HG02943 (cell line): ENCODE data around the gene NOXO1.
A peak's percentile ranks its signal among the peaks of the same experiment; 100 is the strongest.
"Not testable (repeated sequence)": the region's sequence is repeated elsewhere in the genome, so short reads cannot be mapped to it uniquely, and the experiment has no call there.

ENCODE experiments used
- ATAC-seq: cut with Tn5 transposase; IDR thresholded peaks from one replicate; pipeline ENCODE4 v1.9.1; 2021; ENCODE audit warnings: mild to moderate bottlenecking, low read depth, moderate library complexity; ENCODE audit not compliant: unreplicated experiment

Gene NOXO1

DNA sequence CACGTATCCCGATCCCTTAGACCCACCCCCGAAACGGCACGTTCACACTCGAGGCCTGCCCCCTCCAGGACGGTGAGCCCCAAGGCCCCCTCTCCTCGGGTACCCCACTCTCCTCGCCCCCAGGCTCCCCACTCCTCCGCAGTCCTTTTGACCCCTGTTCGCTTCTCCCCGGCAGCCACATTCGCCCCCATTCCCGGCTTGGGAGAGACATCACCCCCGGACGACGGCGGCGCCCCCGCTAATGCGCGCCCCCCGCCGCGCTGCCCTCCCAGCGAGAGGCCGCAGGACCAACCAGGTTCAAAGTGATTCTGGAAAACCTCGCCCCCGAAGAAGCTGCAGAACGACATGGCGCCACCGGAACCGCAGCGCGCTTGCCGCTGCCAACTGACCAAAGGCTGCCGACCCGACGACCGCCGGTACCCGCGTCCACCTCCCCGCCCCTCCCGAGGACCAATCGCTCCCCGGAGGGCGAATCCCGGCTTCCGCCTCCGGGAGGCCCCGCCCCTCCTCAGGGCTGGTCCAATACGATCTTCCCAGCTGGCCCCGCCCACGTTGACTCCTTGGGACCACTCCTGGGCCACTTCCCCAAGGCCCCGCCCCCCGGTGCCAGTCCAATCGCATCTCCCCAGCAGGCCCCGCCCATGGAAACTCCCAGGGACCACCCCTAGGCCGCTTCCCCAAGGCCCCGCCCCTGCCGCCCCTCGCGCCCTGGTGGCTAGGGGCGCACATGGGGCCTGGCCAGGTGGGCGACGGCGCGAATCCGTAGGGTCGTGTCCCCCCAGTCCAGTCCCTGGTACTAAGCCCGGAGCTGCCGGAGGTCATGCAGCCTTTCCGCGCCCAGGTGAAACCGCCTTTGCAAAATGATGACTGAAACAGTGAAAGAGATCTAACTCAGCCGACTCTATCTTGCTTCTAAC, 38.2 kb downstream of the NOXO1 start, which contains the start of gene MSRB1:
MSRB1 (minus strand) TSS at position 390 of the 917 bp plus-strand sequence; CDS start at position 347, 43 bp downstream.
- ATAC-seq: peak; percentile 85

DNA sequence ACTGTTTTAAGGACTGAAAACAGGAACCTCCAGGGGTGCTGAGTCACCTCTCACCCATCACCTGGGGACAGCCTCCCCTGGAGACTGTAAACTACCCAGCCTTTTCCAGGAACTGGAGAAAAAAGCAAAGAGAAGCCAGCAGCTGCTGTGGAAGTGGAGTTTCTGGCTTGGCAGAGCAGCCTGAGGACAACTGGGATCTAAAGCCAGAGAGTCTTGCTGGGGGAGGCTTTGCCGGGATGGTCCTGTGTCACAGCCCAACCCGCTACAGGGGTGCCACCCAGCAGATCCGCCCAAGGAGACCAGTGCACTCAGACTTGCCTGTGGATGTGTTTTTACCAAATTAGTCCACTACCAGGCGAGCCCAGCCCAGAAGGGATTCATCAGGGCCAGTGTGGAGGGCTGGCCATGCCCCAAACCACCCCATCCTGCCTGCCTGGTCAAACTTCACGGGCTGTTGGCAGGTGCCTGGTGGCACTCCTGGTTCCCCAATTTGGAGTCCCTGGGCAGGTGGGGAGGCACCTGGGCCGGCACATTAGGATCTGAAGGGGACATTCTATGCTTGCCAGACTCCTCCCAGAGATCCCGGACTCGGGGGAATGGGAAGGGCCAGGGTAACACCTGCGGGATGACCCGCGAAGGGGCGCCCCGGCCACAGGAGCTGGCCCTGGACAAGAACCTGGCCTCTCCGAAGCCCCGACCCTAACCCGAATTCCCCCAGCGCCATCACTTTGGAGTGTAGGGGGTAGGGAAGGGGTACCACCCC, 39.0 kb downstream of the NOXO1 start:
- no peak for ATAC-seq

DNA sequence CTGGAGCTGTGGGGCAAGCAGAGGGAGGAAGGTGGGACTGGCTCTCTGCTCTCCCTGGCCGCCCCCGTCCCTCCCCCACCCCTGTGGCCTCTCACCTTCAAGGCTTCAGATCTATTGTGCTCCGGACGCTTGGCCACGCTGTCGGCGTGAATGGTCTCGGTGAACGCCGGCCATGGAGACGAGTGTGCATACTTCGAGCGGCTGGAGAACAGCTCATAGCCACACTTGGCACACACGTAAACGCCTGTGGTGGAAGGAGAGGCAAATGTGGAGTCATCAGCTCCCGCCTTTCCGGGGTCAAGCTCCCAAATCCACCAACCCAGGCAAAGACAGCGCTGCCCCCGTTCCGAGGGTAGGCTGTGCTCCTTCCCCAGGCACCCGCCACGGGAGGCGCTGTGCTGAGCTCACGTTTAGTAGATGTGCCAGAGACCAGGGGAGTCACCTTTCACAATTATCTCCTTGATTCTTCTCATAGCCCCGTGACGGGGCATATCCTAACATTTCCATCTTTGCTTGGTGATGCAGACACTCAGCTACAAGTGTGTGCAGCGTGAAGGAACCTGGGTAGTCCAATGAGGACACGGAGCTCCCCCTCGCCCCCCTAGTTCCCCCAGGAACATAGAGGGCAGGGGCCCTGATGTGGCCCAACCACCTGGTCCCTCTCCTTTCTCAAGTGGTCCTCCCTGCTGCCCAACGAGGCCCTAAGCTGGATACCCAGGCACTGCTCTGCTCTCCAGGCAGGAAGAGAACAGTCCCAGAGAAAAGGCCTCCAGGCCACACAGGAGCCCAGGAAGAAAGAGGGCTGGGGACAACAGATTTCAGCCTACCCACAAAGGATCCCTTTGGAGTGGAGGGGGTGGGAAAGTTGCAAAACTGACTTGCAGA, 39.9 kb downstream of the NOXO1 start:
- ATAC-seq: no peak

DNA sequence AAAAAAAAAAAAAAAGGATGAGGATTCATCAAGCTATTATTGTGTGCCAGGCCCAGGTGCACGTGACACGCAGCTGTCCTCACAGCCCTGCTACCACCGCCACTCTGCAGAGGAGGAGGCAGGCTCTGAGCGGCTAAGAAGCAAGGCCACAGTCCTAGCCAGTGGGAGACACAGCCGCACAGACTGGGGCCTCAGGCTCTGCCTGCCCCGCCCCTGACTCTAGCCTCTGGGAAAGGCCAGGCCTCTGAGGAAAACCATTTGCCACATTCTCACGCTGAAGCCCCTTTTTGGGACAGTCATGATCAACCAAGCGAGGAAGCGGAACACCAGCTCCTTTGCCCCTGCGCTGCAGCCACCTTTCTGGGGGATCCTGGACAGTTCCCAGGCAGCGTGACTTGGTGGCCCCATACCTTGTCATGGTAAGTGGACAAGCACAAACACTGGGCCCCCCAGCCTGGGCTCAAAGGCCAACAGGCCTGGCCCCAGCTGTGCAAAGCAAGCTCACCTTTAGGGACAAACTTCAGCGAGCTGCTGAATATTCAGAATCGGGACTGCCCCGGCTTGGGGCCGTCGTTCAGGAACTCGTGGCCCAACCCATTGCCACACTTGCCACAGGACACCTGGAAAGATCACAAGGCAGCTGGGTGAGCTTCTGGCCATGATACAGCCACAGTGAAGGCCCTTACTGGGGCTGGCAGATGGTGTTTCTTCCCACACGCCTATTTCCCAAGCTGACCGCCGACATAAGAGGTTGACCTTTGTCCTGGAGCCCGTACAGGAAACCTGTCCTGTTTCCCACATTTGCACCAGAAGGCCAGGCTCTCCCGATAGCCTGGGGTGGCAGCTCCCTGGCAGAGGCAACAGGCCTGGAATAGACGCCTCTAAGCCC, 40.8 kb downstream of the NOXO1 start:
- no peak for ATAC-seq

DNA sequence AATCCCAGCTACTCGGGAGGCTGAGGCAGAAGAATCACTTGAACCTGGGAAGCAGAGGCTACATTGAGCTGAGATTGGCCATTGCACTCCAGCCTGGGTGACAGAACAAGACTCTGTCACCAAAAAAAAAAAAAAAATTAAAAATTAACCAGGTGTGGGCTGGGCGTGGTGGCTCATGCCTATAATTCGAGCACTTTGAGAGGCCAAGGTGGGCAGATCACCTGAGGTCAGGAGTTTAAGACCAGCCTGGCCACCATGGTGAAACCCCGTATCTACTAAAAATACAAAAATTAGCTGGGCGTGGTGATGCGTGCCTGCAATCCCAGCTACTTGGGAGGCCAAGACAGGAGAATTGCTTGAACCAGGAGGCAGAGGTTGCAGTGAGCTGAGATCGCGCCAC, 41.4 kb downstream of the NOXO1 start:
- ATAC-seq: not testable (repeated sequence)

DNA sequence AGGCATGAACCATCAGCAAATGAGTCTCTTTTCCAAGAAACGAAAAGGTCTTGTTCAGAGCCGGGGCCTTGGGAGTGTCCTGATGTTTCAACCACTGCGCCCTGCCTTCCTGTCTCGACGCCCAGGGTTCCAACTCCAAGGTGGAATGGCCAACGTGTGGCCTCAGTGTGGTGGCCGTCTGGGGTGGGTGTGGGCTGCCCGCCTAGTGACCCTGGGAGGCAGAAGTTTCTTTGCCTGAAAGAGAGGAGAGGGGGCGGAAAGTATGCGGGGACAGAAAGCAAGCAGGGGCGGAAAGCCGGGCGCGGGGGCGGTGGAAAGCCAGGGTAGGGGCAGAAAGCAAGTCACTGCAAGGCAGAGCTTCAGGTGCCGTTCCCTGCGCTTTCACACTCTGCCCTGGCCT, 42.4 kb downstream of the NOXO1 start:
- no peak for ATAC-seq

DNA sequence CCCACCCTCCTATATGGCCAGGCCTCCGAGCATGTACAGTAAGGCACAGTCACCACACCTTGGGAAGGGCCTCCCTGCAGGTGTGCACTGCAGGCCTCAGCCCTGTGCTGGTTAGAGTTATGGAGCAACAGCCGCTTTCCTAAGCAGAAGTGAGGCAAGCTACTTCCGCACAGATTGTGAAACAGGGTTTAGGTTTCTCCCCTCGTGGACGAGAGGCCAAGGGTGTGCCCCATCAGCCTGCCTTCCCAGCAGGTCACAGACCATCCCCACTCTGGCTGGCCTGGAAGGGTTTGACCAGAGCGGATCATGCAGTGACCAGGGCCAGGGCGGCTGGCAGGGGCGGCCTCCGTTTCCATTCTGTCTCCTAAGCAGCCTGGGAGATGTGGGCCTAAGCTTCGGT, 43.0 kb downstream of the NOXO1 start:
- no peak for ATAC-seq

DNA sequence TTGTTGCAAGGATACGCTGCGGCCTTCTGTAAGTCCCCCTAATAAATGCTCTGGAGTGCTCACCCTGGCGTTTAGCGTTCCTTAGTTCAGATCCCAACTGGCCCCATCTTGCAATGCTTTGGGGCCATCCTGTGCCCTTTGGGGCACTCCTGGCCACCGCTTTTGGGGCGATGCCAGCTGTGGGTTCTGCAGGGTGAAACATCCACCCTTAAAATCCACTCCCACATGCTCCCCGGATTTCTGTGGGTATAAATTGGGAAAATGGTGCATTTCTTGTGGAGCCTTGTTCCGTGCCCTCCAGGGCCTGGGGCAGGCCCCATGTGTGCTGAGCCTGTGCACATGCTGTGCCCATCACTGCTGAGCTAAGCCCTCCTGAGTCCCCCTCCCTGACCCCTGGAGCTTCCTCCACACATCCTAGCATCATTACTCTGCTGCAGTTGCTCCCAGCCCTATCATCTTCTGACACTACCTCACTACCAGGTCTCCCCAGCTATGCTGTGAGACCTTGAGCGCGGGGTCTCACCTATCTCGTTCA, 44.3 kb downstream of the NOXO1 start:
- ATAC-seq: no peak

DNA sequence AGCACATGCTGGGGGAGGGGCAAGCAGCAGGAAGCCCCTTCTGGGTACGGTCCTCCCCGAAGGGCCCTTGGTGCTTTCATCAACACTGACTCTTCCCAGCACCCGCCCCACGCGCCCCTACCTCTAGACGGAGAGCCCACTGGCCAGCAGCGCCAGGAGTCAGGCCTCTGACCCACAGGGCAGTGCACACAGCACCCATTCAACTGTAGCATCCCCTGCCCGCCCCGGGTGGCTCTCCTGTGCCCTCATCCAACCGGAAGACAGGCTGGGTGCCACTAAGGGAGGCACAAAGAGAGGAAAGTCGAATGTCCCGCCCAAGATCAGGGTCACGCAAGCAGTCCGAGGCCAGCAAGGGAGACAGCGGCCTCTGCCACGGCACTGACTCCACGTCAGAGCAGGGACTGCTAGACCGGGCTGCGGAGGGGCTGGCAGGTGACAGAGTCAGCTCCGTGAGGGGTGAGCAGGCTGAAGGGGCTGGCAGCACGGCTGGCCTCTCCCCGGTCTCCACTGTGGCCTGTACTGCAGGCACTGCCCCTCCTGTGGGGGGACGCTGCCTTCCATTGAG, 48.1 kb downstream of the NOXO1 start:
- no peak for ATAC-seq

DNA sequence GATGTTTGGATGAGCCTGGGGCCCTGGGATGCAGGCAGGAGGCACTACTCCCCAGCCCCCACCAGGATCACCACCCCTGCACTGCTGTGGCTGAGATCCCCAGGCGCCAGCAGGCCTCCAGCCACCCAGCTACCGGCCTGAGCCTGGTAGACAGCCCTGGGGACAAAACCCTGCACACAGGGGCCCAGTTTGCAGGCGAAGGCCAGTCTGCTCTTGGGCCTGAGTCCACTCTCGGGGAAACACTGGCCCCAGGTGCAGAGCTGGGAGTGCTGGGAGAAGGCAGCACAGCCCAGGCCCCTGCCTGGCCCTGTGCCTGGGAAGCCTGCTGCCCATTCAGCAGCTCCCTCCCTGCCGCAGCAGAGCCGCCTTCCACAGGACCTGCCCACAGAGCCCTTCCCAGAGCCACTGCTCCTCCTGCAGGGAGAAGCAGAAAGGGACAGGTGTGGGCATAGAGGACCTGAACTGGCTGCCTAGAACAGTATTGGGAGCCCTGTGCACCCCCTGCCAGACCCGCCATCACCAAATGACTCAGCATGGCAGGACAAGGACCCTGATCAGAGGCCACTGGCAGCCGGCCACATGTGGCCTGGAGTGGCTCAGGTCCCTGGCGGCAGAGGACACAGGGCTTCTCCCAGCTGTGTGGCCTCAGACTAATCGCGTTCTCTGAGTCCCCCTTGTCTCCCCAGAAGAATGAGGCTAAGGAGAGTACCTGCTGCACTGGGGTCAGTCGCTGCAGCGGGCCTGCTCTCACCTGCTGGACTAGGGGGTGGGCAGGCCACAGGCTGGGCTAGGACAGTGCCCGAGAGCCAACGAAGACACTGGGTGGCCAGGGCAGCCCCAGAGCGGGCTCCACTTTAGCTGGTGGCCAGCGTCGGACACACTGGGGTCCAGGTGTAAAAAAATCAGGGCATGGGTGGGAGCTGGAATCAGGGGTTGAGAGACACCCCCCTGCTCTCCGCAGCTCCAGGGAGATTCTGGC, 48.9 kb downstream of the NOXO1 start:
- no peak for ATAC-seq

DNA sequence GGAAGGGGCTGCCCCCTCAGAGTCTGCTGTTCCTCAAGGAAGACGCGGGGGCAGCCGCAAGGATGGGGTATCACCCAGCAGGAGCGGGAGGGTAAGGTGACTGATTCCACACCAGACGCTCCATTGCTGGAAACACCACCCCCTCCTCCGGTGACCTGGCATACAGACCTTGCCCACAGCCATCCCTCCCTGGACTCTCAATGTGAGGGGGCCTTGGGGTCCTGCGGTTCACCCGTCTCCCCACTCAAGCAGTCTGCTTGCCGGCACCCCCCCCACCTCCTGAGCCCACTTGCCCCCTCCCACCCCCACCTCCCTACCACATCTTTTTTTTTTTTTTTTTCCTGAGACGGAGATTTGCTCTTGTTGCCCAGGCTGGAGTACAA, 50.9 kb downstream of the NOXO1 start:
- ATAC-seq: no peak

DNA sequence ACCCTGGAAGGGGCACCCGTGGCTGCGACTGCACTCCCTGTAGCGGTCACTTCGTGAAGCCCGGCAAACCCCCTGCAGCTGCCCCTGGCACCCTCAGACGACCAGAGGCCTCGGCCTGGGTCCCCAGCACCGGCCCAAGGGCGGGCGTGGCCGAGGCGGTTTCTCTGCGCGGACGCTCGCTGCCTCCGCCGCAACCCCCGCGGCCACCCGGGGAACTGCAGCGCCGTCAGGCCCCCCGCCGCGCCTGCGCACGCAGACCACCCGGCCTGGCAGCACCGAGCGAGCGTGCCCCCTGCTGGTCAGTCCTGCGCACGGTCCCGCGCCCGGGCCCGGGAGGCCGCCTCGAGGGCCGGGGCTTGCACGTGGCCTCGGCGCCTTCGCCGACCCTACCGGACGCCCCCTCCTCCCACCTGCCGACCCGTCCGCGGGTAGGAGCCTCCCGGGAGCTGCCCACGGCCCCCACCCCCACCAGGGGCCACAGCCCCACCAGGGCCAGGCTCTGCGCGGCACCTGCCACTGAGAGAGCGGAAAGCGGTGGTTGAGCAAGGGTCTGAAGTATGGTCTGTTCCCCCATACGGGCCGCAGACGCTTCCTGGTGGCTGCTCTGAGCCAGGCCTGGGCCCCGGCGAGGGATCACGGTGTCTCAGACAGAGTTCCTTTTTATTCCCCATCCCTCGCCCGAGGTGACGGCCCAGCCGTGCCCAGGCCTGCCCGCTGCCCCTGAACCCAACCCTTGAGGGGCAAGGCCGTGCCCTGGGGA, 51.5 kb downstream of the NOXO1 start:
- peak; percentile 79 for ATAC-seq

DNA sequence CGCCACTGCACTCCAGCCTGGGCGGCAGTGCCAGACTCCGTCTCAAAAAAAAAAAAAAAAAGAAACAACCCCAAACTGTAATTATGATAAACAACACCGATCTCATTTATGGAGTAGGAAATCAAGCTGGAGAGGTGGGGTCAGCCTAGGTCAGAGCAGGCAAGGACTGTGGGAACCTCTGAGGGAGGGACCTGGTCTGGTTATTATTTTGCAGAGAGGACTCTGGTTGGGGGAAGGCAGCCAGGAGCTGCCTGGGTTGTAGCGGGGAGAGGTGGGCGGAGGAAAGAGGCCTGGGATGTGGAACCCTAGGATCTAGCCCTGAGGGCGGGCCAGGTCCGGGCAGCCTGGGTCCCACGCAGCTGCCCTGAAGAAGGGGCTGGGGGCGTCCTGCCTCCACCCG, 52.2 kb downstream of the NOXO1 start:
- no peak for ATAC-seq
